OCI-LY3 (cell line): Measurements from ENCODE around the gene TNK2.
A peak's percentile ranks its signal among the peaks of the same experiment; 100 is the strongest.

Source experiments
- H2AFZ ChIP-seq: fragments of 200-600, 300-600 bp; shearing (Covaris generic); 2 replicates; pipeline ENCODE4 v1.6.0; 2014; ENCODE audit warnings: antibody characterized with exemption, low read depth, low read length
- H3K27ac ChIP-seq: fragments of 200-600, 300-600 bp; sonication (generic); 2 replicates; pipeline ENCODE4 v1.5.1; 2014; ENCODE audit warnings: mild to moderate bottlenecking, low read length, moderate library complexity, mixed read lengths
- H3K27me3 ChIP-seq: fragments of 200-600, 300-600 bp; sonication (generic); 2 replicates; pipeline ENCODE4 v1.6.1; 2014; ENCODE audit warnings: low read depth, low read length, mixed read lengths
- H3K36me3 ChIP-seq: fragments of 200-600, 300-600 bp; sonication (generic); replicated peaks from 2 replicates; pipeline ENCODE3; 2014; ENCODE audit warnings: low read depth, low read length, mixed read lengths
- H3K4me1 ChIP-seq: fragments of 300-600, 200-600 bp; sonication (generic); 2 replicates; pipeline ENCODE4 v1.6.1; 2014; ENCODE audit warnings: low read length, mixed read lengths
- H3K4me2 ChIP-seq: fragments of 200-600, 300-600 bp; sonication (generic); 2 replicates; pipeline ENCODE4 v1.6.1; 2014; ENCODE audit warnings: low read length, mixed read lengths
- H3K4me3 ChIP-seq: fragments of 300-600, 200-600 bp; sonication (generic); 2 replicates; pipeline ENCODE4 v1.5.1; 2014; ENCODE audit warnings: antibody characterized with exemption, mild to moderate bottlenecking, low read length, moderate library complexity
- H3K79me2 ChIP-seq: fragments of 300-600, 200-600 bp; shearing (Covaris generic); 2 replicates; pipeline ENCODE4 v1.6.1; 2014; ENCODE audit warnings: mild to moderate bottlenecking, low read length, mixed read lengths
- H3K9ac ChIP-seq: fragments of 300-600, 200-600 bp; shearing (Covaris generic); 2 replicates; pipeline ENCODE4 v1.6.0; 2014; ENCODE audit warnings: mild to moderate bottlenecking, low read length, moderate library complexity
- H3K9me3 ChIP-seq: fragments of 200-600, 300-600 bp; shearing (Covaris generic); 2 replicates; pipeline ENCODE4 v1.6.1; 2014; ENCODE audit warnings: low read length, mixed read lengths; ENCODE audit not compliant: insufficient read depth
- H4K20me1 ChIP-seq: fragments of 200-600, 300-600 bp; sonication (generic); 2 replicates; pipeline ENCODE4 v1.6.1; 2016; ENCODE audit warnings: low read length, mixed read lengths; ENCODE audit not compliant: insufficient read depth
- EZH2phosphoT487 ChIP-seq: fragments of 200-600 bp; shearing (Covaris generic); IDR thresholded peaks from 2 replicates; pipeline ENCODE4 v1.6.1; 2018; ENCODE audit warnings: antibody characterized with exemption, mixed run types, low read depth
- TF ChIP-seq, protein P1 (sequence below): fragments of 200-600, 300-600 bp; sonication (generic); IDR thresholded peaks from 2 replicates; pipeline ENCODE4 v1.5.1; 2014; ENCODE audit warnings: antibody characterized with exemption, low read length, low read depth

Gene TNK2

GRCh38 chr3:195850857-195851543, 57.4 kb downstream of the TNK2 start:
- Histone ChIP-seq H3K79me2 (no peaks in the 10 kb centered on the region), H3K4me1 (peaks cover 4% of the 10 kb centered on the region; the same call in 1 of the 2 replicates), H4K20me1 (no peaks in the 10 kb centered on the region), H3K9ac (no peak overlapping the region), H3K27me3 (no peaks in the 10 kb centered on the region; the same call in 1 of the 2 replicates), H3K27ac (no peak overlapping the region), H2AFZ (peak overlapping the region; percentile 3; the same call in 1 of the 2 replicates), H3K9me3 (no peaks in the 10 kb centered on the region), H3K4me3 (peak overlapping the region; percentile 56), H3K36me3 (no peaks in the 10 kb centered on the region), H3K4me2 (peak overlapping the region; percentile 64)
- TF ChIP-seq, protein P1, sequence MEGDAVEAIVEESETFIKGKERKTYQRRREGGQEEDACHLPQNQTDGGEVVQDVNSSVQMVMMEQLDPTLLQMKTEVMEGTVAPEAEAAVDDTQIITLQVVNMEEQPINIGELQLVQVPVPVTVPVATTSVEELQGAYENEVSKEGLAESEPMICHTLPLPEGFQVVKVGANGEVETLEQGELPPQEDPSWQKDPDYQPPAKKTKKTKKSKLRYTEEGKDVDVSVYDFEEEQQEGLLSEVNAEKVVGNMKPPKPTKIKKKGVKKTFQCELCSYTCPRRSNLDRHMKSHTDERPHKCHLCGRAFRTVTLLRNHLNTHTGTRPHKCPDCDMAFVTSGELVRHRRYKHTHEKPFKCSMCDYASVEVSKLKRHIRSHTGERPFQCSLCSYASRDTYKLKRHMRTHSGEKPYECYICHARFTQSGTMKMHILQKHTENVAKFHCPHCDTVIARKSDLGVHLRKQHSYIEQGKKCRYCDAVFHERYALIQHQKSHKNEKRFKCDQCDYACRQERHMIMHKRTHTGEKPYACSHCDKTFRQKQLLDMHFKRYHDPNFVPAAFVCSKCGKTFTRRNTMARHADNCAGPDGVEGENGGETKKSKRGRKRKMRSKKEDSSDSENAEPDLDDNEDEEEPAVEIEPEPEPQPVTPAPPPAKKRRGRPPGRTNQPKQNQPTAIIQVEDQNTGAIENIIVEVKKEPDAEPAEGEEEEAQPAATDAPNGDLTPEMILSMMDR: peak; percentile 100
- TF ChIP-seq EZH2phosphoT487: no peak

DNA sequence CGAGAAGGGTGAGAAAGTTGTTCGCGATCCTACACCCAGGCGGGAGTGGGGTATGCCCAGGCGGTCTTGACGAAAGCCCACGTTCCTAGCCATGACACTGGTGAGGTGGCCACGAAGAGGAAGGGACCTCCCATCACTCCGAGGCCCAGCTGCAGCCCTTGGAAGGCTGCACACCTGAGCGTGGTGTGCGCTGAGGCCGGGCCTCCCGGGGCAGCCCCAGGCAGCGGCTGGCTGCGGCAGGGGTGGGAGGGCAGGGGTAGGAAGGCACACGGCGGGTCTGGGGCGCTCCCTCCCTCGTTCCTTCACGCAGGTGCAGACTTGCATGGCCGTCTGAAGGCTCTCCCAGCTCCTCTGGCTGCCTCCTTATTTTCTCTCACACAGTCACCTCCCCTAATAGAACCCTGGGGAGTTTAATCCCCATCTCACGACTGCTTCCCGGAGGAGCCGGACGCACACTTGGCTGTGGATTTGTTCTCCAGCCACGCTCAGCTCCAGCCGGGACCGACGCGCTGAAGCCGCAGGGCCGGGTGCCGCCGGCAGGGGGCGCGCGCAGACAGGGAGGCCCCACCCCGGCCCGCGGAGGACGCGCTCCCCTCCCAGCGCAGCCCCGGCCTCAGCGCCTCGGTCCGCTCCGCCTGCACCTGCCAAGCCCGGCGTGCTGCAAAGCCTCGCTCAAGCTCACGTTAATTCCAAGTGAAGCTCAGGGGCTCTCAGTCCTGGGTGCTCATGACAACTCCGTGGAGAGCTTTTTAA, 58.9 kb downstream of the TNK2 start:
- H3K4me2 ChIP-seq: no peak overlapping the region
- H3K9ac ChIP-seq: no peak overlapping the region
- no peak for TF ChIP-seq EZH2phosphoT487
- TF ChIP-seq, protein P1: no peak
- H3K27ac ChIP-seq: no peak overlapping the region
- peaks cover 4% of the 10 kb centered on the region; the same call in 1 of the 2 replicates for H3K4me1 ChIP-seq
- H4K20me1 ChIP-seq: no peaks in the 10 kb centered on the region
- no peak overlapping the region for H2AFZ ChIP-seq
- no peak overlapping the region for H3K4me3 ChIP-seq
- no peaks in the 10 kb centered on the region for H3K9me3 ChIP-seq
- no peaks in the 10 kb centered on the region for H3K36me3 ChIP-seq
- peaks cover 4% of the 10 kb centered on the region; the same call in 1 of the 2 replicates for H3K27me3 ChIP-seq
- no peaks in the 10 kb centered on the region for H3K79me2 ChIP-seq

DNA sequence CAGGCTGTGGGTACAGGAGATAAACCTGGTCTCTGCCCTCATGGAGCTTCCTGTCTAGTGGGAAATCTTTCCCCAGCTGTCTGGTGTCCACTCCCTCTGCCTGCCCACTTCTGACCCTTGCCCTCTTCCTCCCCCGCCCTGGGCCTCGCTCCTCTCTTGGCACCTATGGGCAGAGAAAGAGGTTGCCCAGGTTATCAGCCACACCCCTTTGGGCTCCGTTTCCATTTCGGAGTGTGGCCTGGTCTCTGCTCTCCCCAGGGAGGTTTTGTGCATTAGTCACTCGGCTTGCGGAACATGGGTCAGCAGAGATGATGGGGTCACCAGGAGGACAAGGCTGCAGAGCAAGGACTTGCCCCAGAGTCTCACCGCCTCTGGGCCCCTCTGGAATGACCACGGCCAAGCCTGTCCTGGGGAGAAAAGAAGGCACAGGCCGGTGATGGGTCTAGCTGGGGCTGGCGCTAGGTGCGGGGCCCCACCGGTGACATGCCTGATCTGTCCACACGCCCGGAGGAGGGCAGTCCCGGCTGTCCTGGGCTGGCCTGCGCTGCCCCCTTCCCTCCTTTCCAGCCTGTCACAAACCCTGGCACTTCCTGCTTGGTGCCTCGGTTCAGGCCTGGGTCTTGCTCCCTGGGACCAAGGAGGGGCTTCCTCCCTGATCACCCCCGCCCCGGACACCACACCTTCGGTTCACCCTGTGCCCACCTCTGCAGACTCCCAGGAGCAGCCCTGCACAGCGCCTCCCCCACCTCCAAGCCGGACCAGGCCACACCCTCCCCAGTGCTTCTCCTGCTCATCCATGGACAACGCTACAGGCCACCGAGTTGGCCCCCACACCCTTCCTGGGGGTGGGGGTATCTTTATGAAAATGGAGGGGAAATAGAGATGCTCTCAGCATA, 61.0 kb downstream of the TNK2 start:
- no peak overlapping the region for H3K4me3 ChIP-seq
- TF ChIP-seq EZH2phosphoT487: no peak
- TF ChIP-seq, protein P1: no peak
- H3K4me1 ChIP-seq: peaks cover 4% of the 10 kb centered on the region; the same call in 1 of the 2 replicates
- H3K9me3 ChIP-seq: no peaks in the 10 kb centered on the region
- no peaks in the 10 kb centered on the region for H3K79me2 ChIP-seq
- no peak overlapping the region for H3K27ac ChIP-seq
- no peaks in the 10 kb centered on the region for H4K20me1 ChIP-seq
- no peak overlapping the region for H3K4me2 ChIP-seq
- H2AFZ ChIP-seq: no peak overlapping the region
- H3K36me3 ChIP-seq: no peaks in the 10 kb centered on the region
- peaks cover 4% of the 10 kb centered on the region; the same call in 1 of the 2 replicates for H3K27me3 ChIP-seq
- no peak overlapping the region for H3K9ac ChIP-seq
